Liver (tissue), 9 donors: Measurements from ENCODE around the gene COX17. TPM values are rescaled to one million over a fixed set of nuclear protein-coding genes. Genes with fewer than 3 reads are reported as not detected.
"Not testable (repeated sequence)": the region's sequence is repeated elsewhere in the genome, so short reads cannot be mapped to it uniquely, and the experiment has no call there.

Experiments used
- DNase-seq: peaks from one replicate; pipeline ENCODE4 v3.0.0-alpha.2; 2017; ENCODE audit warnings: low spot score
- H3K27ac ChIP-seq, 2 donors: one replicate each; pipeline ENCODE4 v1.7.0; 2013; ENCODE audit warnings: inconsistent platforms in 2 of 2, low read length in 2 of 2, control low read depth in 1 of 2, low read depth in 1 of 2, mild to moderate bottlenecking in 1 of 2
- H3K27me3 ChIP-seq, 4 donors: one replicate each; pipeline versions ENCODE4 v1.6.1 to v1.7.0; 2013; ENCODE audit warnings: low read length in 3 of 4, inconsistent platforms in 1 of 4, mild to moderate bottlenecking in 1 of 4, moderate library complexity in 1 of 4; ENCODE audit not compliant: control insufficient read depth in 4 of 4, insufficient read depth in 4 of 4
- H3K36me3 ChIP-seq, 4 donors: one replicate each; pipeline versions ENCODE4 v1.6.1 to v1.7.0; 2013; ENCODE audit warnings: low read length in 3 of 4, mild to moderate bottlenecking in 3 of 4, low read depth in 1 of 4, moderate library complexity in 1 of 4; ENCODE audit not compliant: control insufficient read depth in 4 of 4, insufficient read depth in 3 of 4
- H3K4me1 ChIP-seq, 4 donors: one replicate each; pipeline versions ENCODE4 v1.6.1 to v1.7.0; 2013; ENCODE audit warnings: low read length in 3 of 4, mild to moderate bottlenecking in 3 of 4, moderate library complexity in 1 of 4; ENCODE audit not compliant: control insufficient read depth in 4 of 4, insufficient read depth in 4 of 4
- H3K4me3 ChIP-seq, 3 donors: one replicate each; pipeline versions ENCODE4 v1.6.1 to v1.7.0; 2013; ENCODE audit warnings: low read length in 3 of 3, control low read depth in 1 of 3, low read depth in 1 of 3, mild to moderate bottlenecking in 1 of 3
- H3K9ac ChIP-seq, 2 donors: one replicate each; pipeline ENCODE4 v1.7.0; 2013; ENCODE audit warnings: low read length in 2 of 2, mild to moderate bottlenecking in 2 of 2, moderate library complexity in 2 of 2, control low read depth in 1 of 2, low read depth in 1 of 2
- H3K9me3 ChIP-seq, 4 donors: one replicate each; pipeline versions ENCODE4 v1.6.1 to v1.7.0; 2013; ENCODE audit warnings: low read length in 3 of 4; ENCODE audit not compliant: control insufficient read depth in 4 of 4
- ATF3 ChIP-seq: IDR thresholded peaks from 2 replicates; pipeline ENCODE4 v1.6.1; 2016; ENCODE audit warnings: antibody characterized with exemption
- EGR1 ChIP-seq, 2 donors: IDR thresholded peaks; 2 replicates each; pipeline ENCODE4 v1.6.1; 2016 to 2018; ENCODE audit warnings: antibody characterized with exemption in 2 of 2, low read depth in 2 of 2
- FOXA1 ChIP-seq: IDR thresholded peaks from 2 replicates; pipeline ENCODE4 v1.6.1; 2016; ENCODE audit warnings: antibody characterized with exemption
- FOXA2 ChIP-seq: IDR thresholded peaks from 2 replicates; pipeline ENCODE4 v1.6.1; 2016; ENCODE audit warnings: antibody characterized with exemption
- HNF4A ChIP-seq, 2 donors: conservative IDR thresholded peaks; 2 replicates each; pipeline ENCODE4 v1.6.1; 2016; ENCODE audit warnings: antibody characterized with exemption in 2 of 2, mild to moderate bottlenecking in 2 of 2
- HNF4G ChIP-seq: IDR thresholded peaks from 2 replicates; pipeline ENCODE4 v1.6.1; 2016; ENCODE audit warnings: antibody characterized with exemption
- JUND ChIP-seq, 2 donors: IDR thresholded peaks; 2 replicates each; pipeline ENCODE4 v1.6.1; 2016; ENCODE audit warnings: antibody characterized with exemption in 2 of 2
- MAX ChIP-seq: IDR thresholded peaks from 2 replicates; pipeline ENCODE4 v1.6.1; 2016; ENCODE audit warnings: antibody characterized with exemption
- RAD21 ChIP-seq, 2 donors: IDR thresholded peaks; 2 replicates each; pipeline ENCODE4 v1.6.1; 2016; ENCODE audit warnings: antibody characterized with exemption in 2 of 2, mild to moderate bottlenecking in 2 of 2
- REST ChIP-seq: IDR thresholded peaks from 2 replicates; pipeline ENCODE4 v1.6.1; 2016; ENCODE audit warnings: antibody characterized with exemption, mild to moderate bottlenecking
- RXRA ChIP-seq, 2 donors: IDR thresholded peaks; 2 replicates each; pipeline ENCODE4 v1.6.1; 2017 to 2018; ENCODE audit warnings: antibody characterized with exemption in 2 of 2, mild to moderate bottlenecking in 1 of 2
- SP1 ChIP-seq: IDR thresholded peaks from 2 replicates; pipeline ENCODE4 v1.6.1; 2018; ENCODE audit warnings: antibody characterized with exemption, mild to moderate bottlenecking
- TAF1 ChIP-seq: conservative IDR thresholded peaks from 2 replicates; pipeline ENCODE4 v1.6.1; 2016; ENCODE audit warnings: antibody characterized with exemption, mild to moderate bottlenecking
- YY1 ChIP-seq: IDR thresholded peaks from 2 replicates; pipeline ENCODE4 v1.6.1; 2016; ENCODE audit warnings: antibody characterized with exemption, mild to moderate bottlenecking
- ZBTB33 ChIP-seq: IDR thresholded peaks from 2 replicates; pipeline ENCODE4 v1.6.1; 2016; ENCODE audit warnings: antibody characterized with exemption
- WGBS: extraction: QIAGEN DNeasy Blood & Tissue Kit; methylation state at CpG from one replicate; pipeline ENCODE4 v1.1.7; 2013; 5-methylcytosine and 5-hydroxymethylcytosine counted together
- polyA plus RNA-seq, 2 donors: library from polyadenylated mRNA; stranded (reverse) in 1 of 2; unstranded in 1 of 2; fragments of 200-250 nt in 1 of 2; fragments of >200 nt in 1 of 2; fragmentation: Nextera tagmentation in 1 of 2; extraction: Ambion mirVana in 1 of 2; gene quantifications; one replicate each; pipeline versions ENCODE4 v1.2.1 to v1.2.3, GENCODE V29; 2013 to 2015
- total RNA-seq, 2 donors: library from RNA; depleted of rRNA; stranded (reverse); fragments of >200 nt; gene quantifications; one replicate each; pipeline ENCODE4 v1.2.3, GENCODE V29; 2014
- donor health status: healthy.
- donor health status: healthy.
- donor health status: healthy.
- donor health status: healthy.
- donor health status: healthy.

COX17 gene
- total and polyA plus RNA-seq, 4 donors = 10.3 to 164 (median 49.0) TPM

- peaks cover 0 to 20% (median 14%) of the 10 kb centered on the region in 4 donors for H3K4me1 ChIP-seq
- no peak overlapping the region for H3K27ac ChIP-seq
- no peak overlapping the region for H3K4me3 ChIP-seq
These were observed 2.7 kb upstream of the COX17 start for GRCh38 chr3:119679874-119680273.

GRCh38 chr3:119678209-119678608 is 1.0 kb upstream of the COX17 start:
- not testable (repeated sequence) for DNase-seq, H3K9ac ChIP-seq, H3K9me3 ChIP-seq, H3K27me3 ChIP-seq, H3K27ac ChIP-seq, H3K4me3 ChIP-seq
- Histone ChIP-seq H3K4me1 (peaks cover 0 to 20% (median 14%) of the 10 kb centered on the region in 4 donors), H3K36me3 (peaks cover 5 to 12% (median 8%) of the 10 kb centered on the region in 4 donors)
- WGBS = 96% methylated on average over 10 of the region's 10 CpGs

More at GRCh38 chr3:119679874-119680273, 2.7 kb upstream of the COX17 start:
- H3K9ac ChIP-seq = no peak overlapping the region
- peaks cover 0 to 2% (median 0%) of the 10 kb centered on the region in 4 donors for H3K36me3 ChIP-seq
- H3K27me3 ChIP-seq = no peaks in the 10 kb centered on the region
- no peak for DNase-seq
- TF ChIP-seq EGR1 (IDR thresholded peaks at IDR 0.05; ENCODE audit: low read depth in 2 of 2) (no peak), JUND (IDR thresholded peaks at IDR 0.05) (no peak), RAD21 (IDR thresholded peaks at IDR 0.05) (no peak), HNF4G (no peak), HNF4A (conservative IDR thresholded peaks at IDR 0.05) (no peak), ATF3 (no peak), RXRA (IDR thresholded peaks at IDR 0.05) (no peak)
- H3K9me3 ChIP-seq = no peaks in the 10 kb centered on the region

- TF ChIP-seq EGR1 (IDR thresholded peaks at IDR 0.05; ENCODE audit: low read depth in 2 of 2) = no peak
- TF ChIP-seq JUND (IDR thresholded peaks at IDR 0.05) = no peak
- no peak for TF ChIP-seq ZBTB33
- no peak for TF ChIP-seq MAX
- TF ChIP-seq RXRA (IDR thresholded peaks at IDR 0.05) = no peak
- no peak for TF ChIP-seq ATF3
- peak; percentile 5 for TF ChIP-seq TAF1
- TF ChIP-seq SP1 = no peak
- Histone ChIP-seq H3K27ac (peak overlapping the region; percentile 93 to 95), H3K27me3 (no peaks in the 10 kb centered on the region), H3K9me3 (no peaks in the 10 kb centered on the region), H3K36me3 (peaks cover 5 to 17% (median 12%) of the 10 kb centered on the region in 4 donors), H3K4me1 (peaks cover 0 to 20% (median 14%) of the 10 kb centered on the region in 4 donors), H3K9ac (peak overlapping the region; percentile 74 to 77), H3K4me3 (peak overlapping the region; percentile 65 to 83 (median 66))
- WGBS = 6% methylated on average over 6 of the region's 6 CpGs
- DNase-seq = no peak
These were observed 382 bp upstream of the COX17 start for GRCh38 chr3:119677641-119677934.

GRCh38 chr3:119676020-119676419 is 1.2 kb downstream of the COX17 start:
- Histone ChIP-seq H3K27me3 (no peaks in the 10 kb centered on the region), H3K27ac (peak overlapping the region in 1 of 2 donors; percentile 69), H3K4me3 (peak overlapping the region; percentile 65 to 95 (median 89)), H3K9me3 (no peaks in the 10 kb centered on the region), H3K9ac (peak overlapping the region in 1 of 2 donors; percentile 66), H3K36me3 (peaks cover 8 to 25% (median 17%) of the 10 kb centered on the region in 4 donors), H3K4me1 (peaks cover 0 to 20% (median 14%) of the 10 kb centered on the region in 4 donors)
- no peak for DNase-seq
- 67% methylated on average over 1 of the region's 1 CpG for WGBS
- no peak for TF ChIP-seq FOXA2
- TF ChIP-seq JUND (IDR thresholded peaks at IDR 0.05) = no peak
- no peak for TF ChIP-seq HNF4G
- no peak for TF ChIP-seq ATF3
- no peak for TF ChIP-seq EGR1 (IDR thresholded peaks at IDR 0.05; ENCODE audit: low read depth in 2 of 2)
- TF ChIP-seq FOXA1 = no peak
- no peak for TF ChIP-seq HNF4A (conservative IDR thresholded peaks at IDR 0.05)
- no peak for TF ChIP-seq RAD21 (IDR thresholded peaks at IDR 0.05)
- TF ChIP-seq SP1 = no peak
- TF ChIP-seq MAX = no peak
- no peak for TF ChIP-seq REST
- TF ChIP-seq TAF1 = no peak
- TF ChIP-seq YY1 = no peak
